KMS-11 (cell line): ENCODE measurements around the gene E2F2.

Experiments used
- H2AFZ ChIP-seq: fragments of 200-600 bp; sonication (generic); 2 replicates; pipeline ENCODE4 v1.6.1; 2016; ENCODE audit warnings: antibody characterized with exemption, mixed run types, low read depth
- H3K27ac ChIP-seq: fragments of 200-600 bp; sonication (generic); 2 replicates; pipeline ENCODE4 v1.6.1; 2016; ENCODE audit warnings: mild to moderate bottlenecking, mixed run types
- H3K27me3 ChIP-seq: fragments of 200-600 bp; sonication (generic); 2 replicates; pipeline ENCODE4 v1.6.1; 2017; ENCODE audit warnings: mild to moderate bottlenecking, low read depth, mixed run types, moderate library complexity; ENCODE audit not compliant: insufficient read depth
- H3K36me3 ChIP-seq: fragments of 200-600 bp; sonication (generic); 2 replicates; pipeline ENCODE4 v1.6.1; 2017; ENCODE audit warnings: mild to moderate bottlenecking, mixed run types; ENCODE audit not compliant: insufficient read depth
- H3K4me1 ChIP-seq: fragments of 200-600 bp; sonication (generic); 2 replicates; pipeline ENCODE4 v1.6.1; 2016; ENCODE audit warnings: mild to moderate bottlenecking, low read depth, mixed run types; ENCODE audit not compliant: poor library complexity, severe bottlenecking
- H3K4me2 ChIP-seq: fragments of 200-600 bp; sonication (generic); 2 replicates; pipeline ENCODE4 v1.7.0; 2016; ENCODE audit warnings: mild to moderate bottlenecking, mixed run types
- H3K4me3 ChIP-seq: fragments of 200-600 bp; sonication (generic); IDR thresholded peaks from 2 replicates; pipeline ENCODE4 v1.6.1; 2017; ENCODE audit warnings: low read depth, low read length, mixed read lengths; ENCODE audit not compliant: insufficient read depth
- H3K79me2 ChIP-seq: fragments of 200-600 bp; sonication (generic); 2 replicates; pipeline ENCODE4 v1.6.1; 2016; ENCODE audit warnings: low read depth, mixed run types; ENCODE audit not compliant: insufficient read depth
- H3K9ac ChIP-seq: fragments of 200-600 bp; sonication (generic); 2 replicates; pipeline ENCODE4 v1.6.1; 2016; ENCODE audit warnings: mild to moderate bottlenecking, mixed run types
- H4K20me1 ChIP-seq: fragments of 200-600 bp; sonication (generic); 2 replicates; pipeline ENCODE4 v1.6.1; 2016; ENCODE audit warnings: mild to moderate bottlenecking, mixed run types; ENCODE audit not compliant: insufficient read depth
- CTCF ChIP-seq: fragments of 200-600 bp; sonication (generic); conservative IDR thresholded peaks from 2 replicates; pipeline ENCODE4 v1.6.1; 2017; ENCODE audit warnings: low read depth, mild to moderate bottlenecking, antibody characterized with exemption, low read length, moderate library complexity, mixed read lengths

E2F2 gene

DNA sequence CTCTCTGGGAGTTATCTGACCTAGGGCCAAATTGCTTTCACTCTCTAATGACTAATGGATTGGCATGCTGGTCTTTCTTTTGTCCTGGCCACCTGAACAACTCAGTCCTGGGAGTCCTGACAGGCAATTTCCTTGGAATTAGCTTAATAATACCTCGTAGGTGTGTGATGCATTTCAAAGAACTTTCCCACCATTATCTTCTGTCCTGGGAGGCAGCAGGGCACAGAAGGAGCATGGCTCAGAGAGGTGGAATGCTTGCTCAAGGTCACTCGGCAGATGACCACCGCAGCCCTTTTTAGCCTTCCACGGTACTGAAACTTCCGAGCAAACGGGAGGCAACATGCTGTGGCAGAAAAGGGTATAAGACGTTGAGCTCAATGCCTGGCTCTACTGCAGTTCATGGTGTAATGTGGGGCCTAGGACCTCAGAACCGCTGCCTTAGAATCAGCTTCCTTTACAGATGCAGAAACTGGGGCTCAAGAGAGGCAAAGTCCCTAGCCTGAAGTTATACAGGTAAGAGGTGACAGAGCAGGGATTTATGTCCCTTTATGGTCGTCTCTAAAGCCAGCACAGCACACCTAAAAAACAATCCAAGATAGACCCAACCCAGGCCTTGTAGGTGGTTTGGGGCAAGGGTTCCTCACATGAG, 25.1 kb upstream of the E2F2 start:
- no peaks in the 10 kb centered on the region; the same call in 1 of the 2 replicates for H3K27me3 ChIP-seq
- H3K79me2 ChIP-seq, result no peaks in the 10 kb centered on the region; the same call in 1 of the 2 replicates
- H3K36me3 ChIP-seq, result no peaks in the 10 kb centered on the region
- no peak for TF ChIP-seq CTCF
- no peak overlapping the region for H2AFZ ChIP-seq
- H3K4me3 ChIP-seq, result no peak overlapping the region
- H3K4me1 ChIP-seq, result peaks cover 37% of the 10 kb centered on the region
- H3K9ac ChIP-seq, result no peak overlapping the region
- H3K4me2 ChIP-seq, result no peak overlapping the region; the same call in 1 of the 2 replicates
- H4K20me1 ChIP-seq, result no peaks in the 10 kb centered on the region
- H3K27ac ChIP-seq, result no peak overlapping the region

- H3K27me3 ChIP-seq, result no peaks in the 10 kb centered on the region; the same call in 1 of the 2 replicates
- H3K36me3 ChIP-seq, result no peaks in the 10 kb centered on the region
- no peak overlapping the region for H3K4me3 ChIP-seq
- peak overlapping the region; percentile 70 for H2AFZ ChIP-seq
- TF ChIP-seq CTCF, result no peak
- H3K79me2 ChIP-seq, result no peaks in the 10 kb centered on the region; the same call in 1 of the 2 replicates
- H3K4me2 ChIP-seq, result peak overlapping the region; percentile 47
- no peak overlapping the region for H3K27ac ChIP-seq
- peak overlapping the region; percentile 30; the same call in 1 of the 2 replicates for H3K9ac ChIP-seq
- H4K20me1 ChIP-seq, result no peaks in the 10 kb centered on the region
- peaks cover 36% of the 10 kb centered on the region for H3K4me1 ChIP-seq
These were observed 24.4 kb upstream of the E2F2 start for GRCh38 chr1:23555270-23555985.

GRCh38 chr1:23554481-23555269, 23.6 kb upstream of the E2F2 start:
- Histone ChIP-seq H3K4me2 (peak overlapping the region; percentile 94), H4K20me1 (no peaks in the 10 kb centered on the region)

More at GRCh38 chr1:23554481-23555269, 23.6 kb upstream of the E2F2 start:
- Histone ChIP-seq H2AFZ (peak overlapping the region; percentile 93), H3K9ac (peak overlapping the region; percentile 87), H3K27me3 (no peaks in the 10 kb centered on the region; the same call in 1 of the 2 replicates), H3K4me1 (peaks cover 29% of the 10 kb centered on the region), H3K4me3 (peak overlapping the region; percentile 85), H3K27ac (peak overlapping the region; percentile 74), H3K79me2 (no peaks in the 10 kb centered on the region; the same call in 1 of the 2 replicates), H3K36me3 (no peaks in the 10 kb centered on the region)
- TF ChIP-seq CTCF, result no peak
